Skeletal muscle satellite cell (primary cell): ENCODE measurements around the gene MRRF.

Experiments used
- H3K27me3 ChIP-seq: 2 replicates; pipeline ENCODE4 v1.7.0; 2013; ENCODE audit warnings: low read length; ENCODE audit not compliant: control insufficient read depth, insufficient read depth
- H3K36me3 ChIP-seq: 2 replicates; pipeline ENCODE4 v1.7.0; 2013; ENCODE audit warnings: mild to moderate bottlenecking, control low read depth, low read length; ENCODE audit not compliant: insufficient read depth
- H3K4me1 ChIP-seq: 2 replicates; pipeline ENCODE4 v1.7.0; 2013; ENCODE audit warnings: low read length; ENCODE audit not compliant: control insufficient read depth, insufficient read depth
- H3K4me2 ChIP-seq: 2 replicates; pipeline ENCODE4 v1.7.0; 2013; ENCODE audit warnings: mild to moderate bottlenecking, low read length
- H3K4me3 ChIP-seq: 2 replicates; pipeline ENCODE4 v1.7.0; 2013; ENCODE audit warnings: low read length
- H3K9ac ChIP-seq: 2 replicates; pipeline ENCODE4 v1.7.0; 2013; ENCODE audit warnings: mild to moderate bottlenecking, low read depth, low read length, moderate library complexity
- H3K9me3 ChIP-seq: replicated peaks from 2 replicates; pipeline ENCODE4 v1.7.0; 2013; ENCODE audit warnings: mild to moderate bottlenecking, control low read depth, low read length

MRRF gene

DNA sequence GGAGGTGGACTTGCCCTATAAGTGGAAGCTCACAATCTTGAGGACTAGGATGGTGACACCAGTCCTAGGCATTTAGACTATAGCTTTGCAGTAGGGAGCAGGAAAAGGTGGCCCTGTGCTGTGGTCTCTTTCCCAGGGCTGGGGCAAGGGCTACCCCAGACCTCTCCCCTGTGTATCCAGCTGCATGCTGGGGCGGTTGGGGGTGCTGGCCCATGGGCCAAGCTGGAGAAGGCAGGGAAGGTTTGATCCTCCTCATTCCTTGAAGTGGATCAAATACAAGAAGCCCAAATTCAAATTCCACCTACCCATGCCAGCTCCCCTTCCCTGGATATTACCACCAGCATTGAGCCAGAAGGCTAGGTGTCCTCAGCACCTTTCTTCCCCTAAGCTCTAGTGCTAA, 104.0 kb downstream of the MRRF start:
- Histone ChIP-seq H3K9me3 (no peaks in the 10 kb centered on the region), H3K4me3 (no peak overlapping the region), H3K4me2 (no peak overlapping the region), H3K36me3 (no peaks in the 10 kb centered on the region), H3K9ac (no peak overlapping the region), H3K4me1 (peaks cover 19% of the 10 kb centered on the region), H3K27me3 (no peaks in the 10 kb centered on the region)

DNA sequence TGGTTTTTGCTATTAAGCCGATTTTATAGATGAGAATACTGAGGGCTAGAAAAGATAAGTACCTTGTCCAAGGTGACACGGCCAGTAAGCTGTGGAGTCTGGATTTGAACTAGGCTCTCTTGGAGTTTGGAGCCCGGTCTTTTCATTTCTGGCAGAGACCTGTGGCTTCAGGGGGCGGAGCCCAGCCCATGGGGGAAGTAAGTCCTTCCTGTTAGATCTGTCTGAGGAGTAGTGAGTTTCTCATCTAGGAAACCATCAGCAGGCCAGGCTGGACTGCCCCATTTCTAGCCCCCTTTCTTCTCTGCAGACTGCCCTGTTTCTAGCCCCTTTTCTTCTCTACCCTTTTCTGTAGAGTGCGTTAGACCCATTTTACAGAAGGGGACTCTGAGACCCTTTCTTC, 105.6 kb downstream of the MRRF start:
- H3K4me1 ChIP-seq: peaks cover 30% of the 10 kb centered on the region
- no peaks in the 10 kb centered on the region for H3K36me3 ChIP-seq
- no peaks in the 10 kb centered on the region for H3K9me3 ChIP-seq
- peak overlapping the region; percentile 43 for H3K9ac ChIP-seq
- peak overlapping the region; percentile 69 for H3K4me3 ChIP-seq
- H3K27me3 ChIP-seq: no peaks in the 10 kb centered on the region
- peak overlapping the region; percentile 85 for H3K4me2 ChIP-seq

DNA sequence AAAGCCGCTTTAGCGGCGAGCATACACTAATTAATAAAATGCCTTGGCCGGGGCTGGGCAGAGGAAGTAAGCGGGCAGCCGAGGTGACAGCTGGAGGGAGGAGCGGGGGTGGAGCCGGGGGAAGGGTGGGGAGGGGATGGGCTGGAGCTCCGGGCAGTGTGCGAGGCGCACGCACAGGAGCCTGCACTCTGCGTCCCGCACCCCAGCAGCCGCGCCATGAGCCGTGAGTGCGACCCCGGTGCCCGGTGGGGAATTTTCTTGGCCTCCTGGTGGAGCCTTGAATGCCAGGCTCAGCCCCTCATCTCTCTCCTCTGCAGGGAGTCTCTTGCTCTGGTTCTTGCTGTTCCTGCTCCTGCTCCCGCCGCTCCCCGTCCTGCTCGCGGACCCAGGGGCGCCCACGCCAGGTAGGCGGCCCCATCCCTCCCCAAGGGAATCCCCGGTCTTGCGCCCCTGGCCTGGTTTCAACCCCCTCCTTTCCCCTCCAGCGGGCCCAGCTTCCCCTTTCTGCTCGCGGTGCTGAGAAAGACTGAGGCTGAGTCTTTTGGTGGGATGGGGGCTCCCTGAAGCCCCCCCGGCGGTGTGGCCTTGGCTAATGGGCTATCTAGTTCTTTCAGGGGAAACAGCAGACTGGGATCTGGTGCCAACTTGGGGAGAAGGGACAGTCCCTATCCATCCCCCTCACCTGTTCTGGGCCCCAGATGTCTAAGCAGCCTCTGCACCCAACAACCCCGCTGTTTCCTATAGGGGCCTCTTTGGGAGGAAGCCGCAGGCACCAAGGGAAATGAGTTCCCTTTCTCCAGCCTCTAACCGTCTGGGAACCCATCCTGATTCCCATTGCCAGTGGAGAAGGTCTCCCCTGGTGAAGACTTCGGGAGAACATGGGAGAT, 106.4 kb downstream of the MRRF start, which contains the start of gene PTGS1:
Gene PTGS1, plus strand, starts transcription at position 156 of the 887 bp plus-strand sequence. Its CDS starts 61 bp downstream, at position 217.
- peak within 1 kb of the TSS; percentile 63 for H3K9ac ChIP-seq
- peak within 1 kb of the TSS; percentile 69 for H3K4me3 ChIP-seq
- no peaks in the 10 kb centered on the region for H3K27me3 ChIP-seq
- peak within 1 kb of the TSS; percentile 85 for H3K4me2 ChIP-seq
- H3K9me3 ChIP-seq: no peaks in the 10 kb centered on the region
- no peaks in the 10 kb centered on the region for H3K36me3 ChIP-seq
- peaks cover 36% of the 10 kb centered on the region for H3K4me1 ChIP-seq

DNA sequence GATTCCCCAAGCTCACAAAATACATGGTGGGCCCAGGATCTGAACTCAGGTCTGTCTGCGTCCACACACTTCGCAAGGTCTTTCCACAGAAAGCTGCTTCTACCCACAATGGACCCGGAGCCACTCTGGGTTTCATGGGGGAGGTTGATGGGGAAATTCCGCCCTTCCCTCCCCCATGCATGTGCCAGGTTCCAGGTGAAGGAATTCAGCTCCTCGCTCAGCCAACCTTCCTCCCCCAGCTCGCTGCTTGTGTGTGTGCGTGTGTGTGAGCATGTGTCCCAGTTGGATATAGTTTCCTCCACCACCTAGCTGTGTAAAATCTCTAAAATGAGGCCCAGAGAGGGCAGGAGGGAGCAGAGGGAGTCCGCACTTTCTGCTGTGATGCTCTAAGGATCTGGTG, 107.2 kb downstream of the MRRF start:
- Histone ChIP-seq H3K4me2 (peak overlapping the region; percentile 85), H3K9ac (no peak overlapping the region), H3K27me3 (no peaks in the 10 kb centered on the region), H3K4me1 (peaks cover 44% of the 10 kb centered on the region), H3K36me3 (no peaks in the 10 kb centered on the region), H3K4me3 (peak overlapping the region; percentile 69), H3K9me3 (no peaks in the 10 kb centered on the region)

DNA sequence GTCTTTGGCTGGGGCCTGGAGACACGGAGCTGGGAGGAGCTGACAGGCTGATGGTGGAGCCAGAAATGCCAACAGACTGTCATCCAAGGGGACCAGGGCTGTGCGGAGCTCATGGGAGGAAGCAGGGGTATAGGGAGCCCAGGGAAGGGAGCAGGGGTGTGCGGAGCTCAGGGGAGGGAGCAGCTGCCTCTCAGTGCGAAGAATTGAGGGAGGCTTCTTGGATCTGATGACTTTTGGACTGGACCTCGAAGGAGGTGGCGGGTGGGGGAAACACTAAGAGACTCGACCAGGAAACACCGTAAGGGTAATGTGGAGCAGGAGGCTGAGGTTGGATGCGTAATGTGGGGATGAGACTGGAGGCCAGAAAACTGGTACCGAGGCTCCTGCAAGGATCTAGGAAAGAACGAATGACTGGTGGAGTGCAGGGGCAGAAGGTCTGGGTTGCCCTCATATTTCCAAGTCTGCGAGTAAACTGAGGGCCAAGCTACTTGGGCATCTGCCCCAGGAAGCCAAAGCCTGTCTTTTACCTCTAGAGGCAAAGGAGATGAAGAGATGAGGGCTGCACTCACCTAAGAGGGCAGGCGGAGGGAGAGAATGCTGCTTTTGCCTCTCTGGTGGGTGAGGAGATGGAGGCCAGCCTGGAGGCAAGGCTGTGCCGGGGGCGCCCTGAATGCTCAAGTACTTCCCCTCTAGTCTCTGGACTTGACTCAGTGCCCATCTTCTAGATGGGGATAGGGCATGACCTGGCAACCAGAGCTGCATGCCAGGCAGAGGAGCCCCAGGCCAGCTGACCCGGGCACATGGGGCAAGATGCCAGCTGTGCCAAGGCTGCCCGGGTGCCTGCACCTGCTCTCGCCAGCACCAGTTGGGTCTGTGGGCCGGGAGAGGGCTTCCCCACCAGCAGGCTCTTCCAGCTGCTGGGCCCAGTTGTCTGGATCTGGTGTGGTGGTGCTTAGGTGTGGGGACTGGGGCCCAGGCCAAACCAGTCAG, 108.5 kb downstream of the MRRF start:
- no peaks in the 10 kb centered on the region for H3K9me3 ChIP-seq
- no peak overlapping the region for H3K4me3 ChIP-seq
- H3K9ac ChIP-seq: no peak overlapping the region
- peaks cover 44% of the 10 kb centered on the region for H3K4me1 ChIP-seq
- no peaks in the 10 kb centered on the region for H3K27me3 ChIP-seq
- peak overlapping the region; percentile 85 for H3K4me2 ChIP-seq
- H3K36me3 ChIP-seq: no peaks in the 10 kb centered on the region

DNA sequence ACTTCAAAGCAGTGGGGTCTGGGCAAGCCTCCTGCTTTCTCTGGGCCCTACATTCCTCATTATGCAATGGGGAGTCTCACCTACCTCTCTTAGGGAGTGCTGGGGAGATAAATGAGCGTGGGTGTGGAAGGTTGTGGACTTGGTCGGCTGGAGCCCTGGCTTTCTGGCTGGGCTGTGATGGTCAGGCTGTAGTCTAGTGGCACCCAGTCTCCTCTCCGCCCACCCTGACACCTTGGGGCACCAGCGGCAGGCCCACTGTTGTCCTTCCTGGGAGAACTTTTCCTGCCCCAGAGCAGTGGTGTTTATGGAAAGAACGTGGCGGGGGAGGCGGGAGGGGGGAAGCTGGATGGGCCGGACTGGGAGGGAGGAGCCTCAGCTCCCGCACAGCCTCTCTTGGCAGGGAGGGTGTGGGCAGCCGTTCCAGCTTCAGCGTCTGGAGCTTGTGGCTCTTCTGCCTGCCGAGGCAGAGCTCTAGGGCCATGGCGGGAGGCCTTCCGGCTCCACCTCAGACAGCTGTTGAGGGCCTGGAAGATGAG, 110.3 kb downstream of the MRRF start:
- Histone ChIP-seq H3K4me3 (no peak overlapping the region), H3K36me3 (peaks cover 10% of the 10 kb centered on the region), H3K9ac (peak overlapping the region; percentile 9), H3K4me2 (peak overlapping the region; percentile 61), H3K27me3 (no peaks in the 10 kb centered on the region), H3K4me1 (peaks cover 44% of the 10 kb centered on the region), H3K9me3 (peaks cover 3% of the 10 kb centered on the region)

DNA sequence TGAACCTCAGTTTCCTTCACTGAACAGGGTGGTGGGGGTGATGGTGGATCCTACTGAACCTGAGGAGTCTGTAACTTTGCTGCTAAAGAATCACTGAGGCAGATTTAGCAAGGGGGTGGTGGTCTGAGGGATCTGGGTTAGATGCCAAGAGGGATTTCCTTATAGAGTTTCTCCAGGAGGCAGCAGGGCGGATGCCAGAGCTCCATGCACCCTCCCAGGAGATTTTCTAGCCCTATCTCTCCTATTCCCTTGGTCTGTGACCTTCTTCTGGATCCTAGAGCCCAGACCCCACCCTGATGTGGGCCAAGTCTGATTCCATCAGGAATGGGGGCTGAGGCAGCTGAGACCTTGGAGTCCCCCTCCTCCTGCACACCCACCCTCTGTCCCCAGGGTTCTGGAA, 112.1 kb downstream of the MRRF start:
- Histone ChIP-seq H3K4me3 (no peak overlapping the region), H3K36me3 (peaks cover 12% of the 10 kb centered on the region), H3K9me3 (peaks cover 3% of the 10 kb centered on the region), H3K4me2 (no peak overlapping the region), H3K9ac (no peak overlapping the region), H3K4me1 (peaks cover 33% of the 10 kb centered on the region), H3K27me3 (no peaks in the 10 kb centered on the region)

DNA sequence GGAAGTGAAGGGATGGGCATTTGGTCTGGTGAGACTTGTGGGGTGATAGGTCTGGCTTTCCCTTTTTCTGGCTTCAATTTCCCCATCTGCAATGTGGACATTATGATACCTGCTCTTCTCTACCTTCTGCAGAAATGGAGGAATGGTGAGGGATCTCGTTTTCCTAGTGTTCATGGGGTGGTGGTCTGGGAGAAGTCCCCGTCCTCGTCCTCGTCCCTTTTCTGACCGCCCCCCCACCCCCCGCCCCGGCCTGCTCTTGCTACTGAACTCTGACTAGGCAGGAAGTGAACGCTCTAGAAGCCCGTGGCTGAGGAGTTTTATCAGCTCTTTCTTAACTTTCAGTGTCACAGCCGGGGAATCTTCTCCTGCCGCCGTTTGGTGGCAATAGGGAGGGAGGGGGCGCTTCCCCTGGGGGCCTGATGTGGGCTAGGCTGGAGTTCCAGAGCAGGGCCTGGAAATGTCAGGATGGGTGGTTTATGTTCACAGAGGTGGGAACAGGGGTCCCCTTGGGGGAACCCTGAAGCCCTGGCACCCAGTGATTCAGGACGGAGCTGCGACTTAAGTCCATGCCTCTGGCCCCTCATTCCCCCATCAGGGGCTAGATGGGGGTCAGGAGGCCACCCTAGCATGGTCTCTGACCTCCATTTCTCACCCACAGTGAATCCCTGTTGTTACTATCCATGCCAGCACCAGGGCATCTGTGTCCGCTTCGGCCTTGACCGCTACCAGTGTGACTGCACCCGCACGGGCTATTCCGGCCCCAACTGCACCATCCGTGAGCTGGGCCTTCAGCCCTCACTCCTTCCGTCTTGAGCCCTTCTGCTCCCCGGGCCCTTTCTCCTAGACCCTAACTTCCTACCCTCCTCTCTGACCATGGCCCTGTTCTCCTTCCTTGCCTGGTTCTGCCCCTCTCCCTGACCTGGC, 112.8 kb downstream of the MRRF start:
- Histone ChIP-seq H3K4me2 (no peak overlapping the region), H3K27me3 (no peaks in the 10 kb centered on the region), H3K36me3 (peaks cover 12% of the 10 kb centered on the region), H3K4me3 (no peak overlapping the region), H3K9me3 (peaks cover 3% of the 10 kb centered on the region), H3K4me1 (peaks cover 35% of the 10 kb centered on the region), H3K9ac (no peak overlapping the region)

DNA sequence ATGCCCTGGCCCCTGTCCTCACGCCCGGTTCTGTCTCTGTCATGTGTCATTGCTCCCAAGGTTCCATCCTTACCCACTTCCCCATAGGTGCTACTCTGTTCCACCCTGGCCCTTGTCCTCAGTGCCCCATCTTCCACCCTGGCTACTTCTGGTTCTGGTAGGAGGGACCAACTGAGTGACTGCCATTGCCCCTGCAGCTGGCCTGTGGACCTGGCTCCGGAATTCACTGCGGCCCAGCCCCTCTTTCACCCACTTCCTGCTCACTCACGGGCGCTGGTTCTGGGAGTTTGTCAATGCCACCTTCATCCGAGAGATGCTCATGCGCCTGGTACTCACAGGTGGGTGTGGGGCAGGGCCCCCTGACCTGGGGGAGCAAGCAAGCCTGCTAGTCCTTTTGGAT, 113.6 kb downstream of the MRRF start:
- H3K27me3 ChIP-seq: no peaks in the 10 kb centered on the region
- no peak overlapping the region for H3K4me3 ChIP-seq
- H3K4me1 ChIP-seq: peaks cover 37% of the 10 kb centered on the region
- no peak overlapping the region for H3K4me2 ChIP-seq
- H3K9me3 ChIP-seq: peaks cover 3% of the 10 kb centered on the region
- no peak overlapping the region for H3K9ac ChIP-seq
- H3K36me3 ChIP-seq: peaks cover 12% of the 10 kb centered on the region

DNA sequence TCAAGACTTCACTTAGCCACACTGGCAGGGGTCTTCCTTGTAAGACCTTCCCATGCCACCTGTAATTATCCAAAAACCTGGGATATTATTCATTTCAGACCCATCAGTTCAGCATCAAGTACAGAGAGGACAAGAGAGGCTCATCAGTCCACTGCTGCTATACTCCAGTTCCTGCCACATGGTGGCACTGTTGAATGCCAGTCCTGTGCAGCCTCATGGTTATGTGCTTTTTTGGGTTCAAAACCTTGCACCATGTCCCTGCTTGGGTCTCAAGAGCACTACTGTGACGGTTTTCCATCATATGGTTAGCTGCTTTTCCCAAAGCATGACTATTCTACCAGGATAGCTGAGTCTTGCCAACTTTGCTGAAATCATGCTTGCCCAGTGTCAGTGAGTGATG, 114.7 kb downstream of the MRRF start:
- Histone ChIP-seq H3K4me2 (no peak overlapping the region), H3K4me3 (no peak overlapping the region), H3K36me3 (peaks cover 12% of the 10 kb centered on the region), H3K4me1 (peaks cover 42% of the 10 kb centered on the region), H3K27me3 (no peaks in the 10 kb centered on the region), H3K9ac (no peak overlapping the region), H3K9me3 (peaks cover 3% of the 10 kb centered on the region)
